MCF 10A (cell line): ENCODE results near the gene CELA2B. TPM values are rescaled to one million over a fixed set of nuclear protein-coding genes. Genes with fewer than 3 reads are reported as not detected.
A peak's percentile ranks its signal among the peaks of the same experiment; 100 is the strongest.
"Not testable (repeated sequence)": the region's sequence is repeated elsewhere in the genome, so short reads cannot be mapped to it uniquely, and the experiment has no call there.

Experiments used
- BruUV-seq: library from RNA; stranded (reverse); fragments of 400-500 nt; replicated peaks from 2 replicates; lab custom pipeline; 2021; lab: Mats Ljungman, UMichigan
- CTCF ChIA-PET: fragments of 300-600 bp; sonication (Branson Sonifier 250); formaldehyde crosslinking; extraction: SDS; loops from one replicate; lab custom pipeline; 2021; ENCODE audit warnings: antibody characterized with exemption, inconsistent platforms; lab: Yijun Ruan, JAX
- POLR2A ChIA-PET: fragments of 300-600, 350-650 bp; sonication (Branson Sonifier 250); formaldehyde crosslinking; extraction: SDS; loops from one replicate; lab custom pipeline; 2020; ENCODE audit warnings: antibody characterized with exemption, inconsistent platforms; lab: Yijun Ruan, JAX
- DNase-seq: peaks from one replicate; pipeline ENCODE4 v3.0.0-alpha.2; 2018; ENCODE audit not compliant: unreplicated experiment
- H3K27ac Mint-ChIP-seq: one replicate; pipeline ENCODE4 v1.8.0; 2022; ENCODE audit warnings: mild to moderate bottlenecking, low read depth, mixed read lengths; ENCODE audit not compliant: unreplicated experiment
- H3K27me3 Mint-ChIP-seq: one replicate; pipeline ENCODE4 v1.8.0; 2022; ENCODE audit warnings: mixed read lengths; ENCODE audit not compliant: insufficient read depth, unreplicated experiment
- H3K36me3 Mint-ChIP-seq: one replicate; pipeline ENCODE4 v1.8.0; 2022; ENCODE audit warnings: mild to moderate bottlenecking, moderate library complexity, mixed read lengths; ENCODE audit not compliant: insufficient read depth, unreplicated experiment
- H3K4me1 Mint-ChIP-seq: one replicate; pipeline ENCODE4 v1.8.0; 2022; ENCODE audit warnings: mixed read lengths; ENCODE audit not compliant: insufficient read depth, unreplicated experiment
- H3K4me3 Mint-ChIP-seq: one replicate; pipeline ENCODE4 v1.8.0; 2022; ENCODE audit warnings: mild to moderate bottlenecking, moderate library complexity, mixed read lengths; ENCODE audit not compliant: unreplicated experiment
- H3K9me3 Mint-ChIP-seq: one replicate; pipeline ENCODE4 v1.8.0; 2022; ENCODE audit warnings: mixed read lengths; ENCODE audit not compliant: unreplicated experiment
- intact Hi-C: fragments of 100-400 bp; cut with micrococcal nuclease; formaldehyde crosslinking; loops from 2 replicates; pipeline ENCODE4 v1.14.1; 2022
- total RNA-seq: library from RNA; stranded (reverse); gene quantifications from 2 replicates; pipeline ENCODE4 v1.2.3, GENCODE V29; 2022
- TF ChIP-seq, protein P1 (sequence below): fragments of 200-600 bp; IDR thresholded peaks from one replicate; pipeline ENCODE4 v1.8.0; 2022; ENCODE audit warnings: antibody characterized with exemption, mild to moderate bottlenecking; ENCODE audit not compliant: unreplicated experiment

CELA2B gene
- total RNA-seq, 1 experiment from 2014 or later, result not detected

DNA sequence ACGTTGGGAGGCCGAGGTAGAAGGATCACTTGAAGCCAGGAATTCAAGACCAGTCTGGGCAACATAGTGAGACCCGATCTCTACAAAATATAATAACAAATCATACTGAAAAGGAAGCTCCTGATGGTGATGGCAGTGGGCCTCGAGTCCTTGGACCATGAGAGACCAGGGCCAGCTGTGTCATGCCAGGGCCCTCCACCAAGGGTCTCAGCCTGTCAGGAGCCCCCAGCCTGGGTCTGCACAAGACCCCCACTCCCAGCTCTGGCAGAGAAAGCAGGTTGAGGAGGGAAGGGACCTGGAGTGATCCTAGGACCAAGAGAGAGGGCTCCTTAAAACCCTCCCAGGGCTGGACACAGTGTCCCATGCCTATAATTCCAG lies 44.3 kb upstream of the CELA2B start:
- BruUV-seq, result no TSS peak
- CTCF ChIA-PET, result interaction anchor here (0.6 to 13.2 kb wide), 32 partner anchors 9 to 540 kb away, joined by 3 to 165 read pairs (median 4); no protein-coding TSS in a partner anchor
- H3K4me1 Mint-ChIP-seq, result peaks cover 9% of the 10 kb centered on the region
- H3K36me3 Mint-ChIP-seq, result peaks cover 10% of the 10 kb centered on the region
- TF ChIP-seq, protein P1, sequence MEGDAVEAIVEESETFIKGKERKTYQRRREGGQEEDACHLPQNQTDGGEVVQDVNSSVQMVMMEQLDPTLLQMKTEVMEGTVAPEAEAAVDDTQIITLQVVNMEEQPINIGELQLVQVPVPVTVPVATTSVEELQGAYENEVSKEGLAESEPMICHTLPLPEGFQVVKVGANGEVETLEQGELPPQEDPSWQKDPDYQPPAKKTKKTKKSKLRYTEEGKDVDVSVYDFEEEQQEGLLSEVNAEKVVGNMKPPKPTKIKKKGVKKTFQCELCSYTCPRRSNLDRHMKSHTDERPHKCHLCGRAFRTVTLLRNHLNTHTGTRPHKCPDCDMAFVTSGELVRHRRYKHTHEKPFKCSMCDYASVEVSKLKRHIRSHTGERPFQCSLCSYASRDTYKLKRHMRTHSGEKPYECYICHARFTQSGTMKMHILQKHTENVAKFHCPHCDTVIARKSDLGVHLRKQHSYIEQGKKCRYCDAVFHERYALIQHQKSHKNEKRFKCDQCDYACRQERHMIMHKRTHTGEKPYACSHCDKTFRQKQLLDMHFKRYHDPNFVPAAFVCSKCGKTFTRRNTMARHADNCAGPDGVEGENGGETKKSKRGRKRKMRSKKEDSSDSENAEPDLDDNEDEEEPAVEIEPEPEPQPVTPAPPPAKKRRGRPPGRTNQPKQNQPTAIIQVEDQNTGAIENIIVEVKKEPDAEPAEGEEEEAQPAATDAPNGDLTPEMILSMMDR, result no peak
- intact Hi-C loops, result loop anchor here (1.0 to 10.0 kb wide), 4 partner anchors 73 to 303 kb away; partner anchors contain the start of gene TMEM51
- no peak for DNase-seq
- no peaks in the 10 kb centered on the region for H3K27me3 Mint-ChIP-seq
- POLR2A ChIA-PET, result interaction anchor here (0.9 to 4.0 kb wide), 5 partner anchors 11 to 303 kb away, joined by 3 to 31 read pairs (median 3); partner anchors contain the start of gene EFHD2
- no peak overlapping the region for H3K4me3 Mint-ChIP-seq
- H3K9me3 Mint-ChIP-seq, result no peaks in the 10 kb centered on the region
- H3K27ac Mint-ChIP-seq, result no peak overlapping the region

GRCh38 chr1:15432324-15432723 lies 43.6 kb upstream of the CELA2B start:
- ChIA-PET POLR2A (interaction anchor here (0.8 to 4.0 kb wide), 3 partner anchors 90 to 149 kb away, joined by 3 to 31 read pairs (median 5); no protein-coding TSS in a partner anchor), CTCF (interaction anchor here (0.6 to 13.2 kb wide), 19 partner anchors 9 to 280 kb away, joined by 3 to 165 read pairs (median 6); no protein-coding TSS in a partner anchor)
- BruUV-seq, result no TSS peak
- Mint-ChIP-seq H3K4me3 (no peak overlapping the region), H3K36me3 (peaks cover 7% of the 10 kb centered on the region), H3K27ac (peak overlapping the region; percentile 40), H3K4me1 (peaks cover 6% of the 10 kb centered on the region), H3K27me3 (no peaks in the 10 kb centered on the region), H3K9me3 (no peaks in the 10 kb centered on the region)
- intact Hi-C loops, result loop anchor here (5.0 to 10.0 kb wide), 3 partner anchors 72 to 280 kb away; partner anchors contain the start of gene TMEM51
- TF ChIP-seq, protein P1, result no peak
- no peak for DNase-seq

DNA sequence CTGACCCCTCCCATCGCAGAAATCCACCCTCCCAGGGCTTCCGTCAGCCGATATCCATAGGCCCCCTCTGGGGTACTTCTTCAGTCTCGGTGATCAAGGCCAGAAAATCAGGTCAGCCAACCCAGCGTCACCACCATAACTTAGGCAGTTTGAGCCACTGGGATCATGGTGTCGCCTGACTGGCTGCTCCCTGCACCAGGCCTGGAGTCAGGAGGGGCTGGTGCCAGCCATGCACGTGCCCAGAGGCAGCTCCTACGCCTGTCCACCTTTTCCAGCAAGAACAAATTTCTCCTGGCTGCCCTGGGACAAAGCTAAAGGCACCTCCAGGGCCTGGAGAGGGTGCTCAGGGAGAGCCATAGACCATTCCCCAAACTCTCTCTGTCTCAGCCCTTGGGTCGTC lies 42.4 kb upstream of the CELA2B start:
- TSS peak; percentile 64 for BruUV-seq
- H3K27me3 Mint-ChIP-seq, result no peaks in the 10 kb centered on the region
- TF ChIP-seq, protein P1, result no peak
- H3K27ac Mint-ChIP-seq, result no peak overlapping the region
- H3K4me3 Mint-ChIP-seq, result no peak overlapping the region
- DNase-seq, result no peak
- H3K4me1 Mint-ChIP-seq, result peaks cover 6% of the 10 kb centered on the region
- POLR2A ChIA-PET, result interaction anchor here (0.6 kb wide), 1 partner anchor 1599 kb away, joined by 3 read pairs; no protein-coding TSS in a partner anchor
- H3K9me3 Mint-ChIP-seq, result no peaks in the 10 kb centered on the region
- intact Hi-C loops, result loop anchor here (5.0 to 10.0 kb wide), 3 partner anchors 71 to 281 kb away; partner anchors contain the start of gene TMEM51
- CTCF ChIA-PET, result interaction anchor here (13.2 kb wide), 1 partner anchor 109 kb away, joined by 165 read pairs; no protein-coding TSS in a partner anchor
- peaks cover 1% of the 10 kb centered on the region for H3K36me3 Mint-ChIP-seq

DNA sequence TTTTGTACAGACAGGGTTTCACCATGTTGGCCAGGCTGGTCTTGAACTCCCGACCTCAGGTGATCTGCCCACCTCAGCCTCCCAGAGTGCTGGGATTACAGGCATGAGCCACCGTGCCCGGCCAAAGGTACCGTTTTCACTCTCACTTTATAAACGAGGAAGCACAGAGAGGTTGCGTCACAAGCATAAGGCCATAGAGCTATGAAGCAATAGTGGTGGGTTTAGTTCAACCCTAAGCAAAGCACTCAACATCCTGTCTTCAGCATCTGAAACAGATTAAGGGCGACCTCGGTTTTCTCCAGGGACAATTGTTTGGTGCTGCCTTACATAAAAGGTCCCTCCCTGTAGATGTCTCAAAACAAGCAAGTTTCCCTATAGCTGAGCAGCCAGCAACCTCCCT lies 41.2 kb upstream of the CELA2B start:
- not testable (repeated sequence) for H3K4me3 Mint-ChIP-seq, H3K9me3 Mint-ChIP-seq, H3K4me1 Mint-ChIP-seq, H3K36me3 Mint-ChIP-seq, H3K27me3 Mint-ChIP-seq, BruUV-seq
- intact Hi-C loops, result loop anchor here (5.0 to 10.0 kb wide), 3 partner anchors 70 to 282 kb away; partner anchors contain the start of gene TMEM51
- POLR2A ChIA-PET, result interaction anchor here (1.2 kb wide), 1 partner anchor 8 kb away, joined by 4 read pairs; no protein-coding TSS in a partner anchor
- peak overlapping the region; percentile 42 for H3K27ac Mint-ChIP-seq
- DNase-seq, result peak; percentile 71
- CTCF ChIA-PET, result interaction anchor here (0.5 to 13.2 kb wide), 5 partner anchors 33 to 282 kb away, joined by 3 to 165 read pairs (median 3); no protein-coding TSS in a partner anchor
